Nephron (organoid): ENCODE results near the gene NRSN2.

Source experiments
- H3K27ac Mint-ChIP-seq, 3 experiments: 2 replicates each; pipeline ENCODE4 v1.8.0; 2020; ENCODE audit warnings: mixed read lengths in 3 of 3, mild to moderate bottlenecking in 2 of 3, moderate library complexity in 1 of 3
- H3K27me3 Mint-ChIP-seq: 2 replicates; pipeline ENCODE4 v1.8.0; 2021; ENCODE audit warnings: low read depth, mild to moderate bottlenecking, moderate library complexity, mixed read lengths
- H3K36me3 Mint-ChIP-seq: 2 replicates; pipeline ENCODE4 v1.8.0; 2020; ENCODE audit warnings: low read depth, mixed read lengths
- H3K4me1 Mint-ChIP-seq: 2 replicates; pipeline ENCODE4 v1.8.0; 2020; ENCODE audit warnings: mixed read lengths
- H3K4me3 Mint-ChIP-seq, 3 experiments: 2 replicates each; pipeline ENCODE4 v1.8.0; 2020; ENCODE audit warnings: mild to moderate bottlenecking in 3 of 3, mixed read lengths in 3 of 3, moderate library complexity in 2 of 3
- H3K9me3 Mint-ChIP-seq: 2 replicates; pipeline ENCODE4 v1.8.0; 2020; ENCODE audit warnings: mixed read lengths
- CTCF ChIP-seq, 3 experiments: fragments of 200-600 bp; sonication (generic); IDR thresholded peaks; one replicate each; pipeline ENCODE4 v1.5.0; 2021; ENCODE audit warnings: antibody characterized with exemption in 3 of 3; ENCODE audit not compliant: unreplicated experiment in 3 of 3

Gene NRSN2

GRCh38 chr20:305745-306144 lies 41.2 kb upstream of the NRSN2 start:
- no peak overlapping the region for H3K4me3 Mint-ChIP-seq
- H3K4me1 Mint-ChIP-seq: peaks cover 54% of the 10 kb centered on the region
- H3K27me3 Mint-ChIP-seq: no peaks in the 10 kb centered on the region
- H3K9me3 Mint-ChIP-seq: no peaks in the 10 kb centered on the region
- H3K36me3 Mint-ChIP-seq: peaks cover 9% of the 10 kb centered on the region
- no peak for TF ChIP-seq CTCF (IDR thresholded peaks at IDR 0.05; ENCODE audit: unreplicated experiment in 3 of 3)
- peak overlapping the region in 1 of 3 experiments; percentile 64 for H3K27ac Mint-ChIP-seq

- H3K36me3 Mint-ChIP-seq: peaks cover 4% of the 10 kb centered on the region
- H3K4me3 Mint-ChIP-seq: peak overlapping the region; percentile 84 to 86 (median 85)
- H3K4me1 Mint-ChIP-seq: peaks cover 38% of the 10 kb centered on the region
- H3K27me3 Mint-ChIP-seq: no peaks in the 10 kb centered on the region
- H3K27ac Mint-ChIP-seq: peak overlapping the region; percentile 99 to 100 (median 99)
- no peaks in the 10 kb centered on the region for H3K9me3 Mint-ChIP-seq
- TF ChIP-seq CTCF (IDR thresholded peaks at IDR 0.05; ENCODE audit: unreplicated experiment in 3 of 3): no peak
Observed at GRCh38 chr20:308427-309038, 38.4 kb upstream of the NRSN2 start.

- H3K9me3 Mint-ChIP-seq: no peaks in the 10 kb centered on the region
- no peaks in the 10 kb centered on the region for H3K27me3 Mint-ChIP-seq
- peak overlapping the region; percentile 84 to 86 (median 85) for H3K4me3 Mint-ChIP-seq
- TF ChIP-seq CTCF (IDR thresholded peaks at IDR 0.05; ENCODE audit: unreplicated experiment in 3 of 3): no peak
- peak overlapping the region; percentile 99 to 100 (median 99) for H3K27ac Mint-ChIP-seq
- peaks cover 33% of the 10 kb centered on the region for H3K4me1 Mint-ChIP-seq
- peaks cover 3% of the 10 kb centered on the region for H3K36me3 Mint-ChIP-seq
Observed at GRCh38 chr20:309306-309840, 37.5 kb upstream of the NRSN2 start.

GRCh38 chr20:309841-310644 lies 36.9 kb upstream of the NRSN2 start:
- peak overlapping the region; percentile 99 to 100 (median 99) for H3K27ac Mint-ChIP-seq
- H3K36me3 Mint-ChIP-seq: peaks cover 3% of the 10 kb centered on the region
- no peaks in the 10 kb centered on the region for H3K9me3 Mint-ChIP-seq
- no peak for TF ChIP-seq CTCF (IDR thresholded peaks at IDR 0.05; ENCODE audit: unreplicated experiment in 3 of 3)
- peak overlapping the region; percentile 84 to 86 (median 85) for H3K4me3 Mint-ChIP-seq
- H3K27me3 Mint-ChIP-seq: no peaks in the 10 kb centered on the region
- peaks cover 33% of the 10 kb centered on the region for H3K4me1 Mint-ChIP-seq

GRCh38 chr20:310645-311044 lies 36.3 kb upstream of the NRSN2 start:
- H3K9me3 Mint-ChIP-seq: no peaks in the 10 kb centered on the region
- no peaks in the 10 kb centered on the region for H3K27me3 Mint-ChIP-seq
- no peak for TF ChIP-seq CTCF (IDR thresholded peaks at IDR 0.05; ENCODE audit: unreplicated experiment in 3 of 3)
- H3K27ac Mint-ChIP-seq: peak overlapping the region; percentile 99 to 100 (median 99)
- peak overlapping the region; percentile 84 to 86 (median 85) for H3K4me3 Mint-ChIP-seq
- peaks cover 33% of the 10 kb centered on the region for H3K4me1 Mint-ChIP-seq
- H3K36me3 Mint-ChIP-seq: peaks cover 3% of the 10 kb centered on the region
